GM23338 (cell line): Measurements from ENCODE around the gene SLTM.

Source experiments
- CREB1 ChIP-seq: fragments of 250-450 bp; sonication (Bioruptor Pico); IDR thresholded peaks from 2 replicates; pipeline ENCODE4 v1.5.0; 2020; ENCODE audit warnings: low read depth, mild to moderate bottlenecking, moderate library complexity
- CTCF ChIP-seq, 2 experiments: fragments of 200-600 bp in 1 of 2; sonication (generic) in 1 of 2; conservative IDR thresholded peaks; 2 replicates each; pipeline versions ENCODE4 v1.5.1 to v1.6.1; 2016 to 2017; ENCODE audit warnings: antibody characterized with exemption in 2 of 2, low read depth in 2 of 2, mild to moderate bottlenecking in 2 of 2, moderate library complexity in 1 of 2
- EZH2 ChIP-seq: fragments of 200-600 bp; sonication (generic); IDR thresholded peaks from one replicate; pipeline ENCODE4 v1.8.0; 2017; ENCODE audit warnings: antibody characterized with exemption, mild to moderate bottlenecking, low read depth; ENCODE audit not compliant: unreplicated experiment
- EZH2phosphoT487 ChIP-seq: fragments of 200-600 bp; sonication (generic); IDR thresholded peaks from one replicate; pipeline ENCODE4 v1.8.1; 2018; ENCODE audit warnings: antibody characterized with exemption; ENCODE audit not compliant: unreplicated experiment
- JUNB ChIP-seq: IDR thresholded peaks from one replicate; pipeline ENCODE4 v1.6.1; 2016; ENCODE audit warnings: antibody characterized with exemption; ENCODE audit not compliant: unreplicated experiment
- POLR2AphosphoS5 ChIP-seq: IDR thresholded peaks from 2 replicates; pipeline ENCODE4 v1.6.1; 2016; ENCODE audit warnings: antibody characterized with exemption, low read depth
- REST ChIP-seq: IDR thresholded peaks from one replicate; pipeline ENCODE4 v1.6.1; 2018; ENCODE audit warnings: antibody characterized with exemption; ENCODE audit not compliant: unreplicated experiment
- STAT1 ChIP-seq: IDR thresholded peaks from one replicate; pipeline ENCODE4 v1.6.1; 2016; ENCODE audit warnings: antibody characterized with exemption; ENCODE audit not compliant: unreplicated experiment
- ZNF114 ChIP-seq: fragments of 250-450 bp; sonication (Bioruptor Pico); IDR thresholded peaks from 2 replicates; pipeline ENCODE4 v1.5.0; 2020; ENCODE audit warnings: mild to moderate bottlenecking, moderate library complexity
- ZNF331 ChIP-seq: fragments of 250-450 bp; sonication (Bioruptor Pico); IDR thresholded peaks from 2 replicates; pipeline ENCODE4 v1.5.0; 2020; ENCODE audit warnings: low read depth, mild to moderate bottlenecking, moderate library complexity
- ZNF462 ChIP-seq: fragments of 250-450 bp; sonication (Bioruptor Pico); IDR thresholded peaks from 2 replicates; pipeline ENCODE4 v1.5.0; 2020; ENCODE audit warnings: mild to moderate bottlenecking, moderate library complexity

- TF ChIP-seq CTCF (conservative IDR thresholded peaks at IDR 0.05; ENCODE audit: low read depth in 2 of 2) (no peak), STAT1 (no peak), EZH2 (no peak), REST (no peak), JUNB (no peak), POLR2AphosphoS5 (no peak), CREB1 (CRISPR knock-in tag) (no peak), EZH2phosphoT487 (no peak), ZNF114 (CRISPR knock-in tag) (no peak), ZNF331 (CRISPR knock-in tag) (no peak), ZNF462 (CRISPR knock-in tag) (no peak)
Measured at GRCh38 chr15:58962662-58963565, 29.4 kb upstream of the SLTM start.
